GM21515 (cell line): ENCODE results near the gene TMEM138.
"Not testable (repeated sequence)": the region's sequence is repeated elsewhere in the genome, so short reads cannot be mapped to it uniquely, and the experiment has no call there.

Experiments
- ATAC-seq: cut with Tn5 transposase; IDR thresholded peaks from one replicate; pipeline ENCODE4 v1.9.1; 2021; ENCODE audit not compliant: unreplicated experiment

The TMEM138 gene

GRCh38 chr11:61362542-61362875 lies 335 bp downstream of the TMEM138 start:
- ATAC-seq: no peak

DNA sequence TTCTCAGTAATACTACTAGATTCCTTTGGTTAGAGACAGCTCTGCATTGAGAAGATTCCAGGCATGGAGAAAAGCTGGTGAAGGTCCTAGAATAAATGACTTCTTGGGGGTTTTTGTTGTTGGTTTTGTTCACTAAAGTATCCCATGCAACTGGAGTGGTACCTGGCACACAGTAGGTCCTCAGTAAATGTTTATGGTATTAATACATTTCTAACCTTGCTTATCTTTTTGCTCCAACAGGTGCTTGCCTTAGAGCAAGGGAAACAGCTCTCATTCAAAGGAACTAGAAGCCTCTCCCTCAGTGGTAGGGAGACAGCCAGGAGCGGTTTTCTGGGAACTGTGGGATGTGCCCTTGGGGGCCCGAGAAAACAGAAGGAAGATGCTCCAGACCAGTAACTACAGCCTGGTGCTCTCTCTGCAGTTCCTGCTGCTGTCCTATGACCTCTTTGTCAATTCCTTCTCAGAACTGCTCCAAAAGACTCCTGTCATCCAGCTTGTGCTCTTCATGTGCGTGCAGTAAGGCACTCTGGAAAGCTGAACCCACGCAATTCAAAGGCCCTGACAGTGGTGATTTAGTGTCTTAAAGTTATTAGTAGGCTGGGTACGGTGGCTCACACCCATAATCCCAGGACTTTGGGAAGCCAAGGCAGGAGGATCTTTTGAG lies 2.0 kb downstream of the TMEM138 start:
- no peak for ATAC-seq

DNA sequence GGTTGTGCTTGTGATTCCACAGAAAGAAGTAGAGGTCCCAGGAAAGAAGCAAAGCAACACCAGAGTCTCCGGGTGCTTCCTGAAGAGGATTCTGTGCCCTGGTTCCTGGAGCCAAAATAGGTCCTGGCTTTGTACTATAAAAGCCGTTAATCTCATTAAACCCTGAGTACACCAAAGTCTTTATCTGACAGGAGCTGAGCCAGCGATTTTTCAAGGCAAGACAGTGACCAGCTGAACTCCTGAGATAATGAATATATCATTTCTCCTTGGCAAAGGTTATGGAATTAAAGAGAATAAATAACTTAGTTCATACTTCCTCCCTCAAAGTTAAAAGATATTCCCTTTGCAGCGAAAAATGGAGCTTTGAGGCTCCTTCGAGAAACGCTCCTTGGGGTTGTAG lies 5.2 kb downstream of the TMEM138 start:
- ATAC-seq: no peak

GRCh38 chr11:61368646-61369045 lies 6.5 kb downstream of the TMEM138 start:
- no peak for ATAC-seq

DNA sequence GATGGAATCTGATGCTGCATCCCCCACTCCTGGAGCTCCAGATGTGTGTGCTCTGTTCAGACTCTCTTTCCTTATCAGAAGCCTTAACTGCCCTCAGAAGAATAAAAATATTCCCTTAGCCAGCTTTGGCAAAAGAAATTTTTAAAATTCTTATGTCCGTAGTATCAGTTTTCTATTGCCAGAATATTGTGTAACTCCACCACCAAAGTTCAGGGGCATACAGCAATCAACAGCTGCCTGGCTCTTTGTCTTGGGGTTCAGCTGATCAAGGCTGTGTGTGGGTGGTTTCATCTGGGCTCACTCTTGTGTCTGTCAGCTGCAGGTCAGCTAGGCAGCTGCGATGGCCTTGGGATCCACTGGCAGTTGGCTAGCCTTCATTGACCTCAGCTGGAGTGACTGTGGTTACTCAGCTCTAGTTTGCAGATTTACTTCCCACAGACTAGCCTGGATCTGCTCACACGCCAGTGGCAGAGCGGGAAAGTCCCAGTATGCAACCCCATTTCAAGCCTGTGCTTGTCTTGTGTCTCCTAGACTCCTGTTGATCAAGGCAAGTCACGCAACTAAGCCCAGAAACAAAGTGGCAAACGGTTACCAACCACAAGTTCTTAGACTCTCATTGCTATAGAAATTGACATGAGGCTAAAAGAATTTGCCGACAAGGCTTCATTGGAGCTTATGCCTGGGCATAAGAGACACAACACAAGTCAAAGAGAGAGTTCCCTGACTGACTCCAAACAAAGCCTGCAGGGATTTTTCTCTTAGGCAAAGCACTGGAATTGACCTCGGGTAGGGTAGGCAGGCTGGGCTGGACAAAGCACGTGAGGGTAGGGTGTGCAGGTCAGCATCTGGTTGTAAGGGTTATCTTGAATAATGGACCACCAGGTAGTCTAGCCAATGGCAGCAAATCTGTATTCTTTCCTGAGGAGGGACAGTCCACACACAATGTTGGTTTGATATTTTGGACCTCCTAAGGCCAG lies 7.5 kb downstream of the TMEM138 start:
- ATAC-seq: no peak

DNA sequence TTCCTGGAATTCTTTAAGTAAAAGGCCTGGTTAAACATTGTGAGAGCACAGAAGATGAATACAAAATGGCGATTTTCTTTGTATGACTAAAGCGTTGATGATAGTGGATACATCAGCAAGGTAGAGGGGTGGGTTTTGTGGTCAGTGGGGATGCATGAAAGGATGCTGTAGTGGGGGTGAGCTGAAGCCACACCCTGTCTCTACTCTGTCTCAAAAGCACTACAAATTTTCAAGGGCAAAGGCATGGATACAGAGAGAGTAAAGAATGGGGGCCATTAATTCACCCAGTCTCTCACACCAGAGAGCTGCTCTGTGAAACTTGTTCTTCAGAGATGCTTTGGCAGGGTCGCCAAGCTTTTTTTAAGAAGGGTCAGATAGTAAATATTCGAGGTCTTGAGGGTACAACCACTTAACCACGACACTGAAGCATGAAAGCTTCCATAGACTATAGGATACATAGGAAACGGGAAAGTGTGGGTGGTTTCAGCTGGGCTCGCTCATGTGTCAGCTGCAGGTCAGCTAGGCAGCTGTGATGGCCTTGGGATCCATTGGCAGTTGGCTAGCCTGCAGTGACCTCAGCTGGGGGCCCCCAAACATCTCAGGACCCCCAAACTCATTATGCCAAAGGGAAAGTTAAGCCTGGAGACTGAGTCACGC lies 8.3 kb downstream of the TMEM138 start:
- ATAC-seq: no peak

DNA sequence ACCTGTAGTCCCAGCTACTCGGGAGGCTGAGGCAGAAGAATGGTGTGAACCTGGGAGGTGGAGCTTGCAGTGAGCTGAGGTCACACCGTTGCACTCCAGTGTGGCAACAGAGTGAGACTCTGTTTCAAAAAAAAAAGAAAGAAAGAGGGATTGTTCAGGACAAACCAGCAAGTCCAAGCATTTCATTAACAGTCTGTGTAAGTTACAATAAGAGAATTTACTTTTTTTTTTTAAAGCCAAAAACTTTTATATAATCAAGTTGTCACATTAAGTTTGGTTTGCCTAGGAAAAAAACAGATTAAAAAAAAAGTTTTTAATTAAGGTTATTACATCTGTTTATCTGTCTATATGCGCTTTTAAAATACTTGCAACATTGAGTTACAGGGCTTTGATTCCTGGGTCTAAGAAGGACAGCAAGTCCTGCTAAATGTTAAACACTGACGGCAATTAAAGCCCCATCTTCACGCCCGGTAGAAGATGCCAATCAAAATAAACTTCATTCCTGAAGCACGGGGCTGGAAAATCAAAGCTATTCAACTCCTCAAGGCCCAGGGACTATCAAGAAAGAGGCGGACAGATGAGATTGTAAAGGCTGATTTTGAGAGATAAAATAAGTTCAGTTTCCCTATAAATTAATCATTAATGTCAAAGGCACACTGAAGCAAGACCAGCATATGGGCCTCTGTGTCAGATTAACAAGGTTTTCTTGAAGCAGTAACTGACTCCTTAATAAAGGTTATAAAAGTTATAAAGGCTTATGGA lies 10.7 kb downstream of the TMEM138 start:
- ATAC-seq: no peak

DNA sequence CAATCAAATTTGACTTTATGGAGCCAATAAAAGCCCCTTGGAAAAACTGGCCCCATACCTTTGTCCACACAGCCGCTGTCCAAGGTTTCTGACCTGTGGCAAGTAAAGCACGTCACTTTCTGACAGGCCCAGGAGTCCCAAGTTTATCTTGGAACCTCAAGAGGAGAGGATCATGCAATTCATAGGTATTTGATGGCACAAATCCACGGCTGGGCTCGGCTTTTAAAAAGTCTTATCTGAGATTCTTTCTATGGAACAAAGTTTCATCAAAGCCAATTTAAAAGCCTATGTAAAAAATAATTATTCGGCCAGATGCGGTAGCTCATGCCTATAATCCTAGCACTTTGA lies 13.6 kb downstream of the TMEM138 start:
- no peak for ATAC-seq

DNA sequence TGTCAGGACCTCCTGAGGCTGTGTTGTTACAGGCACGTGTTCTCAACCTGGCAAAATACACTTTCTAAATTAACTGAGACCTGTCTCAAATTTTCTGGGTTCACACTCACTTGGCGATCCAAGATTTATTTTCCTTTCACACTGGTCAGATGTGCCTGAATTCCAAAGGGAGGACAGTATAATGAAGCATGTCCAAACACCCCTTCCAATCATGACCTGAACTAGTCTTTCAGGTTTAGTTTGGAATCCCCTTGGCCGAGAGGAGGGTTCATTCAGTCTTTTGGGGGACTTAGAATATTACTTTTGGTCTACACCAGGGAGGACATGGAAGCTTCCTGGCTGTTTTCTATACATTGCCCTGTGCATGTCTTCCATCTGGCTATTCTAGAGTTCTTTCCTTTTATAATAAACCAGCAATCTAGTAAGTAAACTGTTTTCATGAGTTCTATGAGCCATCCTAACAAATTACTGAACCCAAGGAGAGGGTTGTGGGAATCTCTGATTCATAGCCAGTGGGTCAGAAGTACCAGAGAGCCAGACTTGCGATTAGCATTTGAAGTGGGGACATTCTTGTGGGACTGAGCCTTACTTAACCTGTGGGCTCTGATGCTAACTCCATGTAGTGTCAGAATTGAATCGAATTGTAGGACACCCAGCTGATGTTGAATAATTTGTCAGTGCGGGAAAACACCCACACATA lies 15.4 kb downstream of the TMEM138 start:
- ATAC-seq: no peak

- no peak for ATAC-seq
Observed at GRCh38 chr11:61378713-61379313, 16.6 kb downstream of the TMEM138 start.

DNA sequence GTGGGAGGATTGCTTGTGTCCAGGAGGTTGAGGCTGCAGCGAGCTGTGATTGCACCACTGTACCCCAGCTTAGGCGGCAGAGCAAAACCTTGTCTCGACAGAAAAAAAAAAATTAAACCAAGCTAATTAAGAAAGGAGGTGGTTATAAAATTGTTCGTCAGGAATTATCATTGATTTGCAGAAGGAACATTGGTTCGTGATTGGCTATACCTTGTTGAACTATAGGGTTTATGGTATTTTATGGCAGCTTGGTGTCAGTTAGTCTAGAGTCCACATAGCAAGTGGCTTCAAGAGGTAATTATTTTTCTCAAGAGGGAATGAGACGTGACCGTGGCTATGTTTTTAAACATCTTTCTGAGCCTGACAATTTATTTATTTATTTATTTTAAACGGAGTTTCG lies 18.7 kb downstream of the TMEM138 start:
- no peak for ATAC-seq

DNA sequence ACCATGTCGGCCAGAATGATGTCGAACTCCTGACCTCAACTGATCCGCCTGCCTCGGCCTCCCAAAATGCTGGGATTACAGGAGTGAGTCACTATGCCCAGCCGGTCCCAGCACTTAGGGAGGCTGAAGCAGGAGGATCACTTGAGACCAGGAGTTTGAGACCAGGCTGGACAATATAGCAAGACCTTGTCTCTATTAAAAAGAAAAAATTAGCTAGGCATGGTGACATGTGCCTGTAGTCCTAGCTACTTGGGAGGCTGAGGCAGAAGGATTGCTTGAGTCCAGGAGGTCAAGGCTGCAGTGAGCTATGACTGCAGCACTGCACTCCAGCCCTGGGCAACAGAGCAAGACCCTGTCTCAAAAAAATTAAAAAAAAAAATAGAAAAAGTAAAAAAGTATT lies 21.7 kb downstream of the TMEM138 start:
- ATAC-seq: not testable (repeated sequence)

DNA sequence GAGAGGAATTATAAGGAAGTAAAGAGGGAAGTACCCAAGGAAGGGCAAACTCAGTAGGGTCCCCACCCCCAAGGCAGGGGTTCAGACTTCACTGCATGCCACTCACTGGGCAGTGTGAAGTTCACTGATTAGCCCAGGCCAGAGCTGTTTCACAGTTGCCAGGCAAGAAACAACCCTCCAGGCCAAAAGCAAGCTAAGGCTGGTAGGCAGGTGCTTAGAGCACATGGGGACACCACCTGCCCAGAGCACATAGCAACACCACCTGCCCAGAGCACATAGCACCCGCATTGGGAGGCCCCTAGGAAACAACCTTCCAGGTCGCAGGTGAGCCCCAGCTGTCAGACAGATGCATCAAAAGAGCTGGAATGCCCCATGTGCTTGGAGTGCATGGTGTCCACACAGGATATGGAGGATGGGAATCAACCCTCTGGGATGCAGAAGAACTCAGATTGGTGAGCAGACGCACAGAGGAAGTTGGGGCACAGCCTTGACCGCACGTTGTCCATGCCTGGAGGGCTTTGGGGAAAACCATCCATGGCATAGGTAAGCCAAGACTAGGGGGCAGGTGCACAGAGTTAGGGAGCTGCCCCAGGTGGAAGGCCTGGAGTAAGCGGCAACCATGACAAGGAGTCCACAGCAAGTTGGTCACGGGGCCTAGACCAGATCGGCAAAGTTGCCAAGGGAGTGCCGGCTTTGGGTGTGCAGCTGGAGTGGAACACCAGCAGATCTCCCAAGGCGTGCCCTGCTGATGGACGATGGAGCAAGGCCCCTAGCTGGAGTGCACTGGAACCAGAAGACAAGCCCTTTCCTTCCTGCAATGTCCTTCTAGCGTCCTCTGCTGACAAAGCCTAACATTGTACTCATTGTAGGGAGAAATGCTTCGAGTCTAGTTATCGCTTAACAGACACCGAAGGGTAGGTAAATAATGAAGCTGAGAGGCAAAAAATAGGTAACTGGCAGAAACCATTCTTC lies 22.4 kb downstream of the TMEM138 start:
- no peak for ATAC-seq

DNA sequence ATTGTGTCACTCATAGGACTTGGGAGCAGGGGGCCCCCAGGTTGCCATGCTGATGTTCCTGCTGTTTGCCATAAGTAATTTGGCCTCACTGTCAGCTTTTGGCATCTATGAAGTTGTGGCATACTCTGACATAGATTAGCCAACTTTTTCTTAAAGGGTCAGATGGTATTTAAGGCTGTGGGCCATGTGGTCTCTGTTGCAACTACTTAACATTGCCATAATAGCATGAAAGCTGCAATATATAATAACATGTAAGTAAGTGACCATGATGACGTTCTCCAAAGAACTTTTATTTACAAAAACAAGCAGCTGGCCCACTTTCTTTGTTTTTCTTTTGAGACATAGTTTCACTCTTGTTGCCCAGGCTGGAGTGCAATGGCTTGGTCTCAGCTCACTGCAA lies 28.0 kb downstream of the TMEM138 start:
- ATAC-seq: no peak

GRCh38 chr11:61392981-61393595 lies 30.9 kb downstream of the TMEM138 start:
- no peak for ATAC-seq

DNA sequence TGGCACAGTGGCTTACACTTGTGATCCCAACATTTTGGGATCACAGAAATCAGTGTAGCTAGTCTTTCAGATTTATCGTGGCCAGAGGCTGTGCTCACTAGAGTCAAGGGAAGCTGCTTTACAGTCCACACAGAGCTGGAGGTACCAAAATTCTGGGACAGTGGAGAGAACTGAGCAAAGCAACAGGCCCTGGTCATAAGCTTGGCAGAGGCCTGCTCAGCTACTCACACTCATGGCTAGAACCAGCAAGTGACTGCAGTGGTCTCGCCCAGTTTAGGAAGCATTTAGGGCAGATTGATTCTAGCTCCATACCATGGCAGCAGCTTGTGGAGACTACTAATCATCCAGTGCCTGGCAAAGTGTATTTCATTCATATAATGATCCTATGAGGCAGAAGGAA lies 39.0 kb downstream of the TMEM138 start:
- no peak for ATAC-seq

DNA sequence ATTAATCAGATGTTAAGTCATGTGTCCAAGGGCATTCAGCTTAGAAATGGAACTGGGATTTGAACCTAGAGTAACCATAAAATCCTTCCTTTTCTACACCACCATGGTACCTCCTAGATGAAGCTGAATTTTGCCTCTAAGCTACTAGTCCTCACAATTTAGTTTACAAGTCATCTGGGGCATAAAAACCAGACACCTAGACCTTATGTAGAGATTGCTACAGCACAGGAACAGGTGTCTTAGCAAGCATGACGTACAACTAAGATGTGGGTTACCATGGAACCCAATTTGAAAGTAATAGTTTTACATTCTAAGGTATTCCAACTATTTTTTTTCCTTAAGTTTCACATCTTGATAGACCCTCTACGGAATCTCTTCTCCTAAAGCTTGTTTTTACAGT lies 39.4 kb downstream of the TMEM138 start:
- no peak for ATAC-seq

DNA sequence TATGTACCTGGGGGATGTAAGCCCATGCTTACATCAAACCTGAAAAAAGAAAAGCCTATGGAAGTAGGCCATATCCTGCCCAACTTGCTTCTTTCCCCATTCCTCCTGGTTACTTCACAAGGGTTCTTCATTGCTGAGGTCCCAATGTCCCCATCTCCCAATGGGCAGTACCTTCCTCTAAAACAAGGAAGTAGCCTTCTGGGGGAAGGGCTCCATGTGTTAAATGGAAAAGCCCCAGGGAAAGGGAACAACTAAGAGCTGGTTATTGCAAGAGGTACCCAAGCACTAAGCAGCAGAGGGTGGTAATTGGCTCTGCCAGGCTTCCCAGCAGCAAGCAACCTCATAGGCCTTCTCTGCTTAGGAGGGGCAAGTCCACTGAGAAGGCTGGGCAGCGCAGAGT lies 41.5 kb downstream of the TMEM138 start:
- no peak for ATAC-seq

GRCh38 chr11:61404103-61404502 lies 41.9 kb downstream of the TMEM138 start:
- no peak for ATAC-seq
